Measurements from ENCODE around the gene C1R.

C1R gene

GRCh38 chr12:7092229-7092985, at the start of gene C1R:
TSS of gene C1R (minus strand) at chr12:7092445. CDS start at chr12:7092388, 57 bp downstream.
- in situ Hi-C loops (cut with MboI; ENCODE audit: low sequenced_read_pairs) = no loop called here

DNA sequence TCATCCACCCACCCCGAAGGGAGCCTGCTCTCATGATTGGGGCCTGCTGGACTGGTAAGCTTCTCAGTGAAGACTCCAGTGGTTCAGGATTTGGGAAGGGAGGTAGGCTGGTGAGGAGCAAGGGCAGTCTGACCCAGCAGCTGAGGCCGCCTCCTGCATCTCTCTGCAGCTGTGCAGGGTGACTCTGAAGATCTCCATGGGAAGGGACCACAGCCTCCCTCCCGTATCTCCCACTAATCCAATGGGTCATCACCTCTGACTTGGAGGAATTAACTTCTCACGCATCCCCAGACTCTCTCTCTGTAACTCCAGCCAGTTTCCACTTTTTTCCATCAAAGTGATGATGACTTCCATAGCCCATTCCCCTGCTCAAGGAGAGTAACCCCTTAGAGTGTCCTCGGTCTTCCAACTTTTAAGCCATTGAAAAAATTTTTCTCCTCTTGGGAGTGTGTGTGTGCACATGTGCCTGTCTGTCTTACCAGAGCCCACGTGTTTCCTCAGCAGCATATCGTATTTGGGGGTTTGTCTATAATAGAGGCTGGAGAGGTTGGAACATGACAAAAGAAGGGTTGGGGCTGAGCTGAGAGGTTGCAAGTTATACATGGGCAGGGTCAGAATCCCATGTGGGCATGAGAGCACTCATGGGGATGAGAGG, 49.2 kb upstream of the C1R start:
- in situ Hi-C loops (cut with MboI; ENCODE audit: low sequenced_read_pairs) = no loop called here

GRCh38 chr12:7139200-7139599, 47.0 kb upstream of the C1R start:
- in situ Hi-C loops (cut with MboI; ENCODE audit: low sequenced_read_pairs) = no loop called here

DNA sequence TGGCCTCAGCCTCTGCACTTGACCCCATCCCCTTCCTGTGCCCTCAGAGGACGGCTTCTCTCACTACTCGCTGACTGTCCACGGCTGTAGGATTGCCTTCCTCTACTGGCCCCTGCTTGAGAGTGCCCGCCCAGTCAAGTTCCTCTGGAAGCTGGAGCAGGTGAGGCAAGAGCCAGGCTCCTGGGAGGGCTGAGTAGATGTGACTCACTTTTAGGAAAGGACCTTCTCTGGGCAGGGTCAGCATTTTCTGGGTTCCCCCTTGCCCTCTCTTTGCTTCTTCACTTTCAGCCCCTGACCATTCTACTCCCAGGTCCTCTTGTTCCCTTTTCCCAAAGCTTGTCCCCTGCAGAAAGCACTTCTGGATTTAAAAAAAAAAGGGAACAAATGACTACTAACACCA, 45.7 kb upstream of the C1R start:
- in situ Hi-C loops (cut with MboI; ENCODE audit: low sequenced_read_pairs) = no loop called here

DNA sequence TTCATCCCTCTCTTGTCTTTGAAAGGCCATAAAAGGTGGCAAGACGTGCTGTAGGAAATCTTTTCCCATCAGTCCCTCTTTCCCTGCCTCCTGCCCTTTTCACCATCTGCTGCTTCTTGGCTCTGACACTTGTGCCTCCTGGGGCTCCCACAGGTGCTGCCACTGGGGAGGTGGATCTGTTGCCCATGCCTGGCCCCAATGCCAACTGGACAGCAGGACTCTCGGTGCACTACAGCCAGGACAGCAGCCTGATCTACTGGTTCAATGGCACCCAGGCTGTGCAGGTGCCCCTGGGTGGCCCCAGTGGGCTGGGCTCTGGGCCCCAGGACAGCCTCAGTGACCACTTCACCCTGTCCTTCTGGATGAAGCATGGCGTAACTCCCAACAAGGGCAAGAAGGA, 44.4 kb upstream of the C1R start:
- in situ Hi-C loops (cut with MboI; ENCODE audit: low sequenced_read_pairs) = no loop called here

DNA sequence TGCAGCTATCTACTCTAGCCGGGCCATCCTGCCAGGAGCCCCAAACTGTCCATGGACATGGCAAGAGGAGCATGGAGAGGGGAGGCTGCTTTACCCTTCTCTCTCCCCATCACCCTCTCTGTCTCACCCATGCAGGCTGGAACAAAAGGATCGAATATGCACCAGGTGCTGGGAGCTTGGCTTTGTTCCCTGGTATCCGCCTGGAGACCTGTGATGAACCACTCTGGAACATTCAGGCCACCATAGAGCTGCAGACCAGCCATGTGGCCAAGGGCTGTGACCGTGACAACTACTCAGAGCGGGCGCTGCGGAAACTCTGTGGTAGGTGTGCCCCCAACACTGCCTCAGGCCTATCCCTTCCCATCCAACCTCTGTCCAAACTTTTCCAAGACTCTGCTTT, 43.8 kb upstream of the C1R start:
- in situ Hi-C loops (cut with MboI; ENCODE audit: low sequenced_read_pairs) = no loop called here

DNA sequence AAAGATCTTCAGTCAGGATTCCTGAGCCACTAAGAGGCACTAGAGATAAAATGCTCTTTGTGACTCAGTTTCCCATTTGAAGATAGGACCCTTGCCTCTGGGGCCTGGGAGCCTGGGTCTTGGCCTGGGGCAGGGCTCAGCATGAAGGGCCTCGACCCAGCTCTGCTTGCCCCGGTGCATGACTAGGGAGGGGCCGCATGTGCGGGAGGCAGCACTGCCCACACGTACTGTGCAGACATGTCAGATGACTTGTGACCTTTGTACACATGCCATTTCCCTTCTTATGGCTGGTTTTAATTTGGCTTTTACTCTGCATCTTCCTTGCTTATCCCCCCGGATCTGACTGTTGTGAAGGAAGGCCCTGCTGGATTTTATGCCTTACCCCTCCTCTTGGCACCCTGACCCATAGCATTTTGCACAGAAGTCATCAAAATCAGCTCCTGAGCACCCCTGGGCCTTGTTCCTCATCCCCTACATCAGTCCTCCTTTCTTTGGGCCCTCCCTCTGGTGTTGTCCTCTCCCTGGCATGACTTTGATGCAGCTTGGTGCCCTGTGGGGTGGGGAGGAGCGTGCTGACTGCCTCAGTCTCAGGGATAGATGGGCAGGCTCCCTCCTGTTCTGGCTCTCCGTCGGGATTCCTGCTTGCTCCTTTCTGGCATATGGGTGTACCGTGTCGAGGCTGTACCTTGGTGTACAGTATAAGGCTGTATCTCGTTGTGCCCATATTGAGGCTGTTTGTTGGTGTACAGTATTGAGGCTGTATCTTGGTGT, 42.3 kb upstream of the C1R start:
- in situ Hi-C loops (cut with MboI; ENCODE audit: low sequenced_read_pairs) = no loop called here

DNA sequence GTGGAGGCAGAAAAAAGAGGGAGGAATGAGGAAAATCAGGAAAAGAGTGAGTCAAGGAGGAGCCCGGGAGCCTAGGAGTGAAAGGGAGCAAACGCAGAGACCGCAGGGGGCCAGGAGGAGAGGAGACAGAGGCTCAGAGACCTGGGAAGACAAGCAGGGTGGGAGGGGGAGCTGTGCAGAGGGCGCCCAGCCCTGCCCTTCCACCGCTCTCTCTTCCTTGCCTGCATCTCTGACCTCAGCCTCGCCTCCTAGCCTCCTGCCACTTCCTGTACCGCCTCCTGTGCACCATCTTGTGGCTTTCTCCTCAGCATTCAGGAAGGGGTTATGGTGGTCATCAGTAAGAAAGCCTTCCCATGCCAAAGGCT, 39.2 kb upstream of the C1R start:
- in situ Hi-C loops (cut with MboI; ENCODE audit: low sequenced_read_pairs) = no loop called here

DNA sequence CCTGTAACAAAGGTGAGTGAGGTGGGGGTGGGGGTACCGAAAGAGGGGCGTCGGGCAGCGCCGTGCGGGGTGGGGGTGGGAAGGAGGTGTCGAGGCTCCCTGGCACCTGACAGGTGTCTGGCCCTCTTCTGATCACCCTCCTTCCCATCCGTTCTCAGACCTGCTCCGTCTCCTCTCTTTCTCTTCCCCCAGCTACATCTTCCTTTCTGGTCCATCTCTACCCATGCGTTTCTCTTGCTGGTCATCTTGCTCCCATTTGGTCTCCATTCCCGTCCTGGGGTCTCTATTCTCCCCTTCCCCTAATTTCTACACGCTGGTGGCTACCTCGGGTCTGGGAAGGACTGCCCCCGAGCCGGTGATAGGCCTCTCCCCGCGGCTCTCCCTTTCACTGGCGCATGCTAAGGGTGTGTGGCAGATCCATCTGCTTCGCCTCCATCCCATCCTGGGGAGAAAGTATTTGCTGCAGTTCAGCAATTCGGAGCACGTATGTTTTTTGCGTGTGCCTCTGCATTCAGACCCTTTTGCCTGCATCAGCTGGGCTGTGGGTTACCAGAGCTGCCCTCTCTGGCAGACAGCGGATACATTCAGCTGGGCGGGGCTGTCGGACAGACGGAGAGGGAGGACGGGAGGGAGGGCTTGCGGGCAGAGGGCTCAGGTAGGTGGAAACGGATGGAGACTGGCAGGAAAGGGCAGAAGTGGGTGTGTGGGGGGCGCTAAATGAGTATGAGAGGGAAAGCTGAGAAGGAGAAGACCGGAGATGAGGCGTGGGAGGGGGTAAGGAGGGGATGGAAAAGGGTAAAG, 38.7 kb upstream of the C1R start:
- in situ Hi-C loops (cut with MboI; ENCODE audit: low sequenced_read_pairs) = no loop called here

DNA sequence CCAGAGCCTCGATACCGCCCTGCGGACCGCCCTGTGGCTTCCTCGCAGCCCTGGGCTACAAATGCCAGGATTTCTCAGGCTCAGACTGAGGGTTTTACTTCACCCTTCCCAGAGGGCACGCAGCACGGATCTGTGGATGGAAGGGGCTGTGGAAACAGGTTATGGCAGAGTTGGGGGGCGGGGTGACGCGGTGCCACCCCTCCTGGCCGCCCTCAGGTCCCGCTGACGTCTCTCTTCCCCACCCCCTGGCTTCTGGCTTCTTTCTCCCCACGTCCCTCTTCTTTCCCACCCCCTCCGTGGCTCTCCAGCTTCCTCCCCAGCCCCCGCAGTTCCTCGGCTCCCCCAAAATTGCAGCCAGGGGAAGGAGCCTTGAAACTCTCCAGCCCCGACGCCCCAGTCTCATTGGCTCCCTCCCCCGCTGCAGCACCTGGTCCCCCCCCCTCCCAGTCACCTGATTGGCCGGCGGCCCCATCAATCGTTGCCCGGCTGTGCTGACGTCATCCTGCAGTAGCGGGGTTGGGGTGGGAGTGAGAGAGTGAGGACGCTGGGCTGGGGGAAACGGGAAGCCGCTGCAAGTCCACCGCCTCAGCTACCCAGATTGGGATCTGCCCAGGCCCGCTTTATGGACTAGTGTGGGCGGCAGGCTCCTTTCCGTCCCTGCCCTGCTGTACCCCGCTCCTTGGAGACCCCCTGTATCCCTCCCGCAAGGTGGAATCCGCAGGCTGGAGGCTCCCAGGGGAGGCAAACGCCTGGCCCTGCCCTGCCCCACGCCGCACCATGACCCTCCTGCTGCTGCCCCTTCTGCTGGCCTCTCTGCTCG, 37.8 kb upstream of the C1R start, which contains the start of gene CLSTN3:
CLSTN3 (plus strand) TSS at position 500 of the 820 bp plus-strand sequence; CDS start at position 778, 278 bp downstream.
- in situ Hi-C loops (cut with MboI; ENCODE audit: low sequenced_read_pairs) = no loop called here

DNA sequence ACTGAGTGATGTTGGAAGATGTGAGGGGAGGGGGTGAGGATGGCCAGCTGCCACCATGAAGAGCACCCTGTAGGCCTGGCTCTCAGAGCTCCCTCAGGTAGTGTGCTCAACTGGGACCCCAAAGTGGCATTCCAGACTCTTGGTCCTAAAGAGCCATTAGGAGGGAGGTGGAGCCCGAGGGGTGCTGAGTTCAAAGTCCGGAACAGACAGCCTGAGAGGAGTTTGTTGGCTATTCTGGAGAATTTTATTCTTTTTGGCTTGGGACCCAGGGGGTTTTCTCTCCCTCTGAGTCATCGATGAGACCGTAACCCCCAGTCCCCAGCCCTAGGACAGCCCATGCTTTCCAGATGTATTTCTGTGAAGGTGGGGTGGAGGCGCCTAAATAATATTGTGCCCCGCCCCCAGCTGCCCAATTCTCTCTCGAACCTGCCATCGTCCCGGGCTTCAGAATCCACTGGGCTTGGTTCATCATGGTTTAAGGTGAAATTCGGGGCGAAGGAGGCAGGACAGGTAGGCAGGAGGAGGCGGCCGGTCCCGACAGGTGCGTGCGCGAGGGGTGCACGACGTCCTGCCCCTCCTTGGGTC, 37.1 kb upstream of the C1R start:
- in situ Hi-C loops (cut with MboI; ENCODE audit: low sequenced_read_pairs) = no loop called here

DNA sequence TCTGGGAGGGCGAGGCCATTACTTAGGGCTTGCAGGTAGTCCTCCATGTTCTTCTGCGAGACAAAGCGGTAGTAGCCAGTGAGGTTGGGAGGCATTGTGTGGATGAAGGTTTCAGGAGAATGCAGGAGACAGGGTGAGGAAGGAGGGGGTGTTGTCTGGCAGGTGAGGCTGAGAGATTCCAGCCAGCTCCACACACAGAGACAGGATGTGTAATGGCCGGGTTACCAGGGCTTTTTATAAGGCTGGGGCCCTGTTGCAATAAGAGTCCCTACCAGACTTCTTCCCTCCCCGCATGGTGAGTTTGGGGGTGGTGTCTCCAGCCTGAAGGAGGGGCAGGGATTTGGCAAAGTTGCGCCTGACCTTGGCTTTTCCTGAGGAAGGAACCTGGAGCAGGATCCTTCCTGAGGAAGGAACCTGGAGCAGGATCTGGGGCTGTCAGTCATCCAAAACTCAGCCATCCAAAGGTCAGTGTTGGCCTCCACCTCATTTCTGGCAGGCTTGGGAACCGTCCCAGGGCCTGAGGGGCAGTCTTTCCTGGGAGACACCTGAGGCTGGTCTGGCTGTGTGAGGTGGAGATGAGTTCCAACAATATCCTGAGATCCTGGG, 36.5 kb upstream of the C1R start, which contains the start of gene RBP5:
RBP5 (minus strand) TSS at position 209 of the 606 bp plus-strand sequence; CDS start at position 95, 114 bp downstream.
- in situ Hi-C loops (cut with MboI; ENCODE audit: low sequenced_read_pairs) = no loop called here

- in situ Hi-C loops (cut with MboI; ENCODE audit: low sequenced_read_pairs) = no loop called here
Measured at GRCh38 chr12:7127916-7128626, 35.8 kb upstream of the C1R start.

DNA sequence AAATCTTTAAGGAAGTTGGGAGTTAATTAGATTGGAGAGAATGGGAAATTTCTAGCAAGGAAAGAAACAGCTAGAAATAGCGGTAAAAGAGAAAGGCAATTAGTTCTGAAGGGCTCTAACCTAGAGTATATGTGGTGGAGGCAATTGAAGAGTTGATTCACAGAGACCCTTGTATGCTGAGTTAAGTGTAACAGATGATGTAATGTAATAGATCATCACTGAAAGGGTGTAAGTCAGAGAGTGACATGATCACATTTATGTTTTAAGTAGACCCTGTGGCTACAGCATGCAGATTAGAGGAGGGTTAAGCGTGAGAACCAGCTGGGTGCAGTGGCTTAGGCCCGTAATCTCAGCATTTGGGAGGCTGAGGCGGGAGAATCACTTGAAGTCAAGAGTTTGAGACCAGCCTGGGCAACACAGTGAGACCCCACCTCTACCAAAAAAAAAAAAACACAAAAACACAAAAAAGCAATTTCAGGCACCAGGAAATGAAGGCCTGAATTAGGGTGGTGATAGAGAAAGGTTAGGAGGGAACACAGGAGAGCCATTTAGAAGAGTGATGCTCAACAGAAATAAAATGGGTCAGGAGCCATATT, 33.5 kb upstream of the C1R start:
- in situ Hi-C loops (cut with MboI; ENCODE audit: low sequenced_read_pairs) = no loop called here

- in situ Hi-C loops (cut with MboI; ENCODE audit: low sequenced_read_pairs) = loop anchor here (25.0 kb wide), 1 partner anchor 187 kb away; the partner anchor contains the start of genes ATN1, C12orf57 and RNU7-1
Measured at GRCh38 chr12:7123806-7124522, 31.7 kb upstream of the C1R start.

DNA sequence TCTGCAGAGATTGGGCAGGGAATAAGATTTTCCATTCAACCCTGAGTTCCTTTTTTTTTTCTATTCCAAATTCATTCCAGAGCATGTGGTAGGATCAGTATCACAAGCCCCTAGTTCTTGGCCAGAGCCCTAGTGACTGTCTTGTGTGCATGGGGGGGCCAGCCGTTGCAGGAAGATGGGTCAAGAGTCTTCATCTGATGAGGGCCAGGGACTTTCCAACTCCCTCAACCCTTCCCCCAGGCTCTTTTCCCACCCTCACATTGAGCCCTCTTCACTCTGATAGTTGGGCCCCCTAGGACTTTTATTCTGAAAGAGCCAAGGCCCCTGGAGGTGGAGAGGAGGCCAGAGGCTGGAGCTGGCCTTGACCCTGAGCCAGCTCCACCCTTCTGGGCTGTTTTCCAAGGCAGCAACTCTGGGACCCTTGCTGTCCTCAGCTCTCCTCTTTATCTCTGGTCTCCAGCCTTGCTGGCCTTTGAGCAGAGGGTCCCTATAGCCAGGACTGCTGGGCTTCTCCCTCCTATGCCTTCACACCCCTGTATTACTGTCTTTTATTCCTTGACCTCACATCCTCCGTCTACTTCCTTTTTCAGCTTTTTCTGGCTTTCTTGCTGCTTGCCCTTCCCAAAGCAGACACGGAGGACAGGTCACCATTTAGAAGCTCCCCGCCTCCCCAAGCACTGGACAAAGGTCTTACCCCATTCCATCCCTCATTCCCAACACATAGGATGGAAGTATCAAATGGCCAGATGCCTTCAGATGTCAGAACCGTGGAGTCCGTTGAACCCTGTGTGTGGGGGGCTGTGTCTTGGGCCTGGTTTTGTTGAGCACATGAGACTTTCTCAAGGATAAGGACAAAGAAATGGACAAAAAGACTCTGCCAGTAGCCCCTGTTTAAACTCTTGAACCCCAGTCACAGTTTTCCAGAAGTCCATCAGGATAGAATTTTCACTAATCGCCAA, 30.8 kb upstream of the C1R start:
- in situ Hi-C loops (cut with MboI; ENCODE audit: low sequenced_read_pairs) = loop anchor here (25.0 kb wide), 1 partner anchor 186 kb away; the partner anchor contains the start of genes ATN1, C12orf57 and RNU7-1
